SJSA1 (cell line): Measurements from ENCODE around the gene KLHDC7A. TPM values are rescaled to one million over a fixed set of nuclear protein-coding genes. Genes with fewer than 3 reads are reported as not detected.
"Not testable (repeated sequence)": the region's sequence is repeated elsewhere in the genome, so short reads cannot be mapped to it uniquely, and the experiment has no call there.

ENCODE experiments used
- DNase-seq, 2 experiments: peaks; one replicate each; pipeline ENCODE4 v3.0.0-alpha.2; 2015 to 2020; ENCODE audit warnings: low spot score in 2 of 2, low read depth in 1 of 2
- H3K27ac ChIP-seq: fragments of 250-450 bp; sonication (Bioruptor Pico); 2 replicates; pipeline ENCODE4 v1.5.1; 2020; ENCODE audit warnings: mild to moderate bottlenecking, moderate library complexity
- H3K27me3 ChIP-seq: fragments of 250-450 bp; sonication (Bioruptor Pico); replicated peaks from 2 replicates; pipeline ENCODE4 v1.5.1; 2020; ENCODE audit warnings: mild to moderate bottlenecking, moderate library complexity
- H3K36me3 ChIP-seq: fragments of 250-450 bp; sonication (Bioruptor Pico); 2 replicates; pipeline ENCODE4 v1.5.1; 2020; ENCODE audit warnings: mild to moderate bottlenecking
- H3K4me1 ChIP-seq: fragments of 250-450 bp; sonication (Bioruptor Pico); replicated peaks from 2 replicates; pipeline ENCODE4 v1.6.1; 2021; ENCODE audit warnings: mild to moderate bottlenecking
- H3K4me3 ChIP-seq: fragments of 250-450 bp; sonication (Bioruptor Pico); 2 replicates; pipeline ENCODE4 v1.5.1; 2020; ENCODE audit warnings: mild to moderate bottlenecking
- H3K9me3 ChIP-seq: fragments of 250-450 bp; sonication (Bioruptor Pico); replicated peaks from 2 replicates; pipeline ENCODE4 v1.5.1; 2020; ENCODE audit warnings: mild to moderate bottlenecking
- total RNA-seq: library from RNA; depleted of rRNA; stranded (reverse); fragments of >200 nt; shearing (Covaris generic); gene quantifications from 2 replicates; pipeline ENCODE4 v1.2.3, GENCODE V29; 2014; rRNA removed

The KLHDC7A gene
- not detected in 2 replicates for total RNA-seq

GRCh38 chr1:18480315-18481189 is at the start of gene KLHDC7A:
TSS of gene KLHDC7A (plus strand) at chr1:18480930. CDS start at chr1:18480982, 52 bp downstream.
- H3K9me3 ChIP-seq = no peaks in the 10 kb centered on the region
- H3K27me3 ChIP-seq = no peaks in the 10 kb centered on the region; the same call in 1 of the 2 replicates
- DNase-seq = no peak
- H3K4me1 ChIP-seq = no peaks in the 10 kb centered on the region
- no peak within 1 kb of the TSS for H3K4me3 ChIP-seq
- no peak within 1 kb of the TSS for H3K27ac ChIP-seq
- H3K36me3 ChIP-seq = no peaks in the 10 kb centered on the region

- H3K4me1 ChIP-seq = no peaks in the 10 kb centered on the region
- no peak overlapping the region for H3K4me3 ChIP-seq
- no peak for DNase-seq
- H3K27me3 ChIP-seq = no peaks in the 10 kb centered on the region
- no peaks in the 10 kb centered on the region for H3K36me3 ChIP-seq
- no peaks in the 10 kb centered on the region for H3K9me3 ChIP-seq
- no peak overlapping the region for H3K27ac ChIP-seq
These were observed 46.7 kb upstream of the KLHDC7A start for GRCh38 chr1:18434041-18434440.

DNA sequence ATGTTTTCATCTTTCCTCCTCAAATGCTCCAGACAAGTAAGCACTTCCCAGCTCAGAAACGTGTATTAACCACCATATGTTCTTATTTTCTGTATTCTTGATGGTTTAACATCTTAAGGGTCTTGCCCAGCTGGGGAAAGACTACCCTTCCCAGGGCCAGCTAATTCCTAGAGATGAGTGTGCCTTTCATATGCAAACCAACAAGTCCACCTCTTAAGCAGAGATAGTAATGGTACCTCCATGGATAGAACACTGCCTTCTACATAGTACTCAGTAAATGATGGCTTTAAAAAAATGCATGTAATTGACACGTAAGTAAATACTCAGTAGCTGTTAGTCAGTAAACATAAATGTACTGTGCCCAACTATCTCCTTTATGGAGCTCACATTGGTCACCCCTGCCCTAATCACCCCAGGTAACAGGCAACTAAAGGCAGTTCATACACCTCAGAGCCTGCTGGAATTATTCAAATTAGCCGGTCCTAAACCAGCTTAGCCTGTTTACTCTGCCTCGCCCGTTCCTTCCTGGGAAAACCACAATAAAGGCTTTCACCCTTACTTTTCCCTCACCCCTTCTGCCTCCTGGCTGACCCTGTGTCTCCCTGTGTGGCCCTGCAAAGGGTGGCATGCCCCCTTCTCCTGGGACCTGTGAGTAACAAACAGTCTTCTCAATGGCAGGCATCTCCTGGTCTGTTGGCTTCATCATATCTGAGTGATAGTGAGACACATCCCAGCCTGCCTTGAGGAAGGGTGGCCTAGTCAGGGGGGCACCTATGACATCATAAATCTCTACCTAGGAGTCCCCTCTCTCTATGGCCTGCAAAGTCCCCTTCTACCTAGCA is 40.1 kb upstream of the KLHDC7A start:
- H3K4me1 ChIP-seq = no peaks in the 10 kb centered on the region
- no peak overlapping the region for H3K27ac ChIP-seq
- H3K9me3 ChIP-seq = no peaks in the 10 kb centered on the region
- H3K27me3 ChIP-seq = no peaks in the 10 kb centered on the region
- no peaks in the 10 kb centered on the region for H3K36me3 ChIP-seq
- DNase-seq = no peak
- no peak overlapping the region for H3K4me3 ChIP-seq

DNA sequence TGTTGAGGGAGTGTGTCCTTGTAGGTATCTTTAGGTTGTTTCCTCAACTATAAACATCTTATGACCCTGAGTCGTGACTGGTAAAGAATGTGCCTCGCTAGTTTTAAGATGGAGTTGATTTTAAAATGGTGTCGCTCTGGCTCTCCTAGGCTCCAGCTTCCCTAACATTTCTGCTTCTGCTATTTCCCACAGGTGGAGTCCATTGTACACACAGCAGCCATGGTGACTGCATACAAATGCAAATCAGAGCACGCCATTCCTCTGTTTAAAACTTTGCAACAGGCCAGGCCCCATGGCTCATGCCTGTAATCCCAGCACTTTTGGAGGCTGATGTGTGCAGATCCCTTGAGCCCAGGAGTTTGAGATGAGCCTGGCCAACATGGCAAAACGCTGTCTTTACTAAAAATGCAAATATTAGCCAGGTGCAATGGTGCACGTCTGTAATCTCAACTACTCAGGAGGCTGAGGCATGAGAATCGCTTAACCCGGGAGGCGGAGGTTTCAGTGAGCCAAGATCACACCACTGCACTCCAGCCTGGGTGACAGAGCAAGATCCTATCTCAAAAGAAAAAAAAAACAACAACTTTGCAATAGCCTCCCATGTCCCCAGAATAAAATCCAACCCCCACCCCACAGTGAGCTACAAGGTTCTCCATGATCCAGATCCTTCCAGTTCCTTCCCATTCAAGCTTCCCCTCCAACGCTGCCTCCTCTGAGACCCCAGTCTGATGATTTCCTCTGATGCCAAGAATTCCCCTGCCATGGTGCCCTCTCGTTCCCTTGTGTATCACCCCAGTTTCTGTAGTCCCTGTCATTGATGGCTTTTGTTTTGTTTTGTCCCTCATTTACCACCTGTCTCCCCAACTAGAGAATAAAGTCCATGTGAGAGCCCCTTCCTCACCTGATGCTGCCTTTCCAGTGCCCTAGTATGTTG is 36.9 kb upstream of the KLHDC7A start:
- Histone ChIP-seq H3K27ac (no peak overlapping the region), H3K4me1 (no peaks in the 10 kb centered on the region)
- no peak for DNase-seq

GRCh38 chr1:18444563-18444962 is 36.2 kb upstream of the KLHDC7A start:
- no peak for DNase-seq
- H3K9me3 ChIP-seq = no peaks in the 10 kb centered on the region

More for the DNA sequence above, 36.9 kb upstream of the KLHDC7A start:
- H3K36me3 ChIP-seq = no peaks in the 10 kb centered on the region
- H3K27me3 ChIP-seq = no peaks in the 10 kb centered on the region
- no peak overlapping the region for H3K4me3 ChIP-seq
- no peaks in the 10 kb centered on the region for H3K9me3 ChIP-seq

GRCh38 chr1:18446751-18447150 is 34.0 kb upstream of the KLHDC7A start:
- Histone ChIP-seq H3K36me3 (no peaks in the 10 kb centered on the region), H3K4me1 (no peaks in the 10 kb centered on the region), H3K4me3 (no peak overlapping the region), H3K27me3 (no peaks in the 10 kb centered on the region), H3K9me3 (no peaks in the 10 kb centered on the region), H3K27ac (no peak overlapping the region)
- DNase-seq = no peak

More at GRCh38 chr1:18444563-18444962, 36.2 kb upstream of the KLHDC7A start:
- Histone ChIP-seq H3K4me1 (no peaks in the 10 kb centered on the region), H3K36me3 (no peaks in the 10 kb centered on the region), H3K27me3 (no peaks in the 10 kb centered on the region), H3K4me3 (no peak overlapping the region), H3K27ac (no peak overlapping the region)

- Histone ChIP-seq H3K36me3 (no peaks in the 10 kb centered on the region), H3K9me3 (no peaks in the 10 kb centered on the region), H3K4me1 (no peaks in the 10 kb centered on the region), H3K27me3 (no peaks in the 10 kb centered on the region), H3K27ac (no peak overlapping the region), H3K4me3 (no peak overlapping the region)
- no peak for DNase-seq
These were observed 33.1 kb upstream of the KLHDC7A start for GRCh38 chr1:18447509-18448220.

- DNase-seq = no peak
- Histone ChIP-seq H3K27me3 (no peaks in the 10 kb centered on the region), H3K36me3 (no peaks in the 10 kb centered on the region), H3K27ac (no peak overlapping the region), H3K4me3 (no peak overlapping the region), H3K9me3 (no peaks in the 10 kb centered on the region), H3K4me1 (no peaks in the 10 kb centered on the region)
These were observed 31.8 kb upstream of the KLHDC7A start for GRCh38 chr1:18448889-18449288.

- H3K27me3 ChIP-seq = no peaks in the 10 kb centered on the region
- H3K27ac ChIP-seq = no peak overlapping the region
- peak in 1 of 2 experiments; percentile 11 for DNase-seq
- H3K9me3 ChIP-seq = no peaks in the 10 kb centered on the region
- H3K4me3 ChIP-seq = no peak overlapping the region
- no peaks in the 10 kb centered on the region for H3K36me3 ChIP-seq
- no peaks in the 10 kb centered on the region for H3K4me1 ChIP-seq
These were observed 28.2 kb upstream of the KLHDC7A start for GRCh38 chr1:18452550-18452949.

DNA sequence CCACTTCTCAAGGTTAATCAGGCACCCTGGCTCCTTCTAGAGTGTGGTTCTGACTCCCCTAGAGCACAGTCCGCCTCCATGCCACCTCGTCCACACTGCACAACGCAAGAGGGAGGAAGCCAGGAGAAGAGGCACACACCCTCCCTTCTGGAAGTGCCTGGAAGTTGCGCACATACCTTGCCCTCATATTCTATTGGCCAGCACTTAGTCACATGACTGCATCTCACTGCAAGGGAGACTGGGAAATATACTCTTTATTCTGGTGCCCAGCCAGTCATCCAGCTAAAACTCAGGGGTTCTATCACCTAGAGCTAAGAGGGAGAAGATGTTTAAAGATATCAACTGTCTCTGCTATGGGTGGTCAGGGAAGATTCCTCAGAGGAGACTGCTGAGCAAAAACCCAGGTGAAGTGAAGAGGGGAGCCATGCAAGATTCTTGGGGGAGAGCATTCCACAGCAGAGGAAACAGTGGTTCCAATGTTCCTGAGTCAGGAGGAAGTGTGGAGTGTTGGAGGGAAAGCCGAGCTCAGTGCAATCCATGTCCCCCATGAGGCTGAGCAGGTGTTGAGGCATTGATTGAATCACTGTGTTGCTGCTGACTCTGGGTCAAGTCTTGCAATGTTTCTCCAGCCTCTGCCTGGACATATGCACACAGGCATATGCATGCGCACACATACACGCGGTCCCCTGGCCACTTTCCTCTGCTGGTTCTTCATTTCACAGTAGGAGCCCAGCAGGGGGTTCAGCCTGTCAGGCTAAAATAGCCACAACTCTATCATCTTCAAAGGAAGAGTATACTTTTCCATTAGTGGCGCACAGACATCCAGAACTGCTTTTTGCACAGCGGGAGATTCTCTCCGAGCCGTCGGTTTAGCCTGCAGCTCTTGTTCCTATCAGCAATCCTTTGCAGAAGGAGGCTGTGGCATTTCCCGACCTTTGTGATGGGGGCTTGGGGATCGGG is 22.3 kb upstream of the KLHDC7A start:
- no peak for DNase-seq
- H3K9me3 ChIP-seq = no peaks in the 10 kb centered on the region
- no peak overlapping the region for H3K27ac ChIP-seq
- no peaks in the 10 kb centered on the region for H3K27me3 ChIP-seq
- no peaks in the 10 kb centered on the region for H3K36me3 ChIP-seq
- no peak overlapping the region for H3K4me3 ChIP-seq
- no peaks in the 10 kb centered on the region for H3K4me1 ChIP-seq

- no peaks in the 10 kb centered on the region for H3K9me3 ChIP-seq
- no peak for DNase-seq
- H3K4me3 ChIP-seq = no peak overlapping the region
- no peaks in the 10 kb centered on the region for H3K4me1 ChIP-seq
- no peaks in the 10 kb centered on the region for H3K27me3 ChIP-seq
- no peak overlapping the region for H3K27ac ChIP-seq
- H3K36me3 ChIP-seq = no peaks in the 10 kb centered on the region
These were observed 19.1 kb upstream of the KLHDC7A start for GRCh38 chr1:18461656-18462055.

DNA sequence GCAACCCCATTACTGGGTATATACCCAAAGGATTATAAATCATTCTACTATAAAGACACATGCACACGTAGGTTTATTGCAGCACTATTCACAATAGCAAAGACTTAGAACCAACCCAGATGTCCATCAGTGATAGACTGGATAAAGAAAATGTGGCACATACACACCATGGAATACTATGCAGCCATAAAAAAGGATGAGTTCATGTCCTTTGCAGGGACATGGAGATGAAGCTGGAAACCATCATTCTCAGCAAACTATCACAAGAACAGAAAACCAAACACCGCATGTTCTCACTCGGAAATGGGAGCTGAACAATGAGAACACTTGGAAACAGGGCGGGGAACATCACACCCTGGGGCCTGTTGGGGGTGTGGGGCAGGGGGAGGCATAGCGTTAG is 18.2 kb upstream of the KLHDC7A start:
- not testable (repeated sequence) for H3K27ac ChIP-seq, H3K27me3 ChIP-seq, H3K4me1 ChIP-seq, H3K9me3 ChIP-seq, H3K36me3 ChIP-seq, DNase-seq, H3K4me3 ChIP-seq
